Umbilical cord (tissue), 2 donors: Measurements from ENCODE around the gene IRF8. TPM values are rescaled to one million over a fixed set of nuclear protein-coding genes. Genes with fewer than 3 reads are reported as not detected.

Experiments used
- DNase-seq: peaks from one replicate; pipeline ENCODE4 v3.0.0-alpha.2; 2015; ENCODE audit warnings: low spot score
- total RNA-seq: library from RNA; depleted of rRNA; stranded (reverse); fragments of >200 nt; gene quantifications from one replicate; pipeline ENCODE4 v1.2.3, GENCODE V29; 2014; ENCODE audit warnings: low replicate concordance; ENCODE audit not compliant: insufficient read depth

IRF8 gene
- total RNA-seq, 1 donor from 2014 or later: 19.5 TPM

- no peak for DNase-seq
Observed at GRCh38 chr16:85913141-85913601, 14.2 kb downstream of the IRF8 start.

GRCh38 chr16:85913688-85914422, 14.9 kb downstream of the IRF8 start:
- no peak for DNase-seq

- no peak for DNase-seq
Observed at GRCh38 chr16:85914423-85914794, 15.4 kb downstream of the IRF8 start.

- no peak for DNase-seq
Observed at GRCh38 chr16:85915125-85915845, 16.3 kb downstream of the IRF8 start.

GRCh38 chr16:85916141-85916890, 17.4 kb downstream of the IRF8 start:
- DNase-seq: no peak

- DNase-seq: no peak
Observed at GRCh38 chr16:85917012-85917411, 18.1 kb downstream of the IRF8 start.

GRCh38 chr16:85917959-85918358, 19.0 kb downstream of the IRF8 start:
- DNase-seq: no peak

GRCh38 chr16:85918436-85918835, 19.5 kb downstream of the IRF8 start:
- no peak for DNase-seq

GRCh38 chr16:85919271-85920267, 20.6 kb downstream of the IRF8 start:
- DNase-seq: no peak

- DNase-seq: no peak
Observed at GRCh38 chr16:85921026-85921425, 22.1 kb downstream of the IRF8 start.

GRCh38 chr16:85923153-85924021, 24.4 kb downstream of the IRF8 start:
- peak; percentile 46 for DNase-seq

- DNase-seq: no peak
Observed at GRCh38 chr16:85924675-85925074, 25.7 kb downstream of the IRF8 start.

- no peak for DNase-seq
Observed at GRCh38 chr16:85926370-85926769, 27.4 kb downstream of the IRF8 start.

- no peak for DNase-seq
Observed at GRCh38 chr16:85927371-85927770, 28.4 kb downstream of the IRF8 start.

GRCh38 chr16:85927959-85928358, 29.0 kb downstream of the IRF8 start:
- no peak for DNase-seq

GRCh38 chr16:85928401-85928820, 29.4 kb downstream of the IRF8 start:
- DNase-seq: peak; percentile 85

- no peak for DNase-seq
Observed at GRCh38 chr16:85929259-85929721, 30.3 kb downstream of the IRF8 start.

- no peak for DNase-seq
Observed at GRCh38 chr16:85930301-85930700, 31.3 kb downstream of the IRF8 start.

- no peak for DNase-seq
Observed at GRCh38 chr16:85931596-85932402, 32.8 kb downstream of the IRF8 start.
